RWPE2 (cell line): Measurements from ENCODE around the gene IRAK3.

ENCODE experiments used
- ATAC-seq: fragments of 200-7000 bp; cut with Tn5 transposase; 3 replicates; pipeline ENCODE4 v1.9.1; 2021; ENCODE audit warnings: low read depth
- DNase-seq: peaks from one replicate; pipeline ENCODE4 v3.0.0-alpha.2; 2020; ENCODE audit warnings: low spot score
- H3K27ac ChIP-seq: fragments of 450-650 bp; 2 replicates; pipeline ENCODE4 v1.5.1; 2017; ENCODE audit warnings: mild to moderate bottlenecking; ENCODE audit not compliant: poor library complexity, severe bottlenecking
- H3K27me3 ChIP-seq: fragments of 250-450 bp; sonication (Bioruptor Pico); 2 replicates; pipeline ENCODE4 v1.5.1; 2021; ENCODE audit warnings: mild to moderate bottlenecking, moderate library complexity; ENCODE audit not compliant: insufficient read depth, poor library complexity, severe bottlenecking
- H3K36me3 ChIP-seq: fragments of 250-450 bp; sonication (Bioruptor Pico); 2 replicates; pipeline ENCODE4 v1.5.1; 2020; ENCODE audit warnings: low read depth, mild to moderate bottlenecking, moderate library complexity
- H3K4me1 ChIP-seq: fragments of 250-450 bp; sonication (Bioruptor Pico); 2 replicates; pipeline ENCODE4 v1.5.1; 2021; ENCODE audit warnings: mild to moderate bottlenecking, moderate library complexity; ENCODE audit not compliant: insufficient read depth, poor library complexity, severe bottlenecking
- H3K4me3 ChIP-seq: fragments of 250-450 bp; sonication (Bioruptor Pico); 2 replicates; pipeline ENCODE4 v1.5.1; 2021; ENCODE audit warnings: mild to moderate bottlenecking, moderate library complexity; ENCODE audit not compliant: severe bottlenecking
- H3K9me3 ChIP-seq: fragments of 250-450 bp; sonication (Bioruptor Pico); 2 replicates; pipeline ENCODE4 v1.5.1; 2021; ENCODE audit warnings: mild to moderate bottlenecking, moderate library complexity; ENCODE audit not compliant: severe bottlenecking
- TF ChIP-seq, protein P1 (sequence below): fragments of 450-650 bp; IDR thresholded peaks from one replicate; pipeline ENCODE4 v1.5.1; 2017; ENCODE audit warnings: mild to moderate bottlenecking, moderate library complexity; ENCODE audit not compliant: poor library complexity, severe bottlenecking

Gene IRAK3

DNA sequence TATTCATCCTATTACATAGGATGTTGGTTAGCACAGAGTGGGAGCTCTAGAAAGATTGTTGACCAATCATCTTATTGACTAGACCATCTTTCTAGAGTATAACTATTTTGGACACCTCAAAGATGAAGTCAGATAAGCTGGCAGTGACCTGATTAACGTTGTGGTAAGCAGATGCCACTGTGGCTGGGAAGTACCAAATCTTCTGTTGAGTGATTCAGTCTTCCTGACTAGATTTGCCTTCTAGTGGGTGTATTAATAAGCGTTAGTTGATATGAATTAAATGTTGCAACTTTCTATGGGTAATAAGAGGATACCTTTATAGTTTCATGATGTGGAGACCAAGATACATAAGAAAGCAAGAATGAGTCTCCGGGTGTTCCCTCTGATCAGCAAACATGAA lies 62.0 kb downstream of the IRAK3 start:
- no peaks in the 10 kb centered on the region for H3K4me1 ChIP-seq
- H3K4me3 ChIP-seq: no peak overlapping the region
- no peaks in the 10 kb centered on the region for H3K9me3 ChIP-seq
- no peaks in the 10 kb centered on the region for H3K36me3 ChIP-seq
- no peak overlapping the region for H3K27ac ChIP-seq
- TF ChIP-seq, protein P1, sequence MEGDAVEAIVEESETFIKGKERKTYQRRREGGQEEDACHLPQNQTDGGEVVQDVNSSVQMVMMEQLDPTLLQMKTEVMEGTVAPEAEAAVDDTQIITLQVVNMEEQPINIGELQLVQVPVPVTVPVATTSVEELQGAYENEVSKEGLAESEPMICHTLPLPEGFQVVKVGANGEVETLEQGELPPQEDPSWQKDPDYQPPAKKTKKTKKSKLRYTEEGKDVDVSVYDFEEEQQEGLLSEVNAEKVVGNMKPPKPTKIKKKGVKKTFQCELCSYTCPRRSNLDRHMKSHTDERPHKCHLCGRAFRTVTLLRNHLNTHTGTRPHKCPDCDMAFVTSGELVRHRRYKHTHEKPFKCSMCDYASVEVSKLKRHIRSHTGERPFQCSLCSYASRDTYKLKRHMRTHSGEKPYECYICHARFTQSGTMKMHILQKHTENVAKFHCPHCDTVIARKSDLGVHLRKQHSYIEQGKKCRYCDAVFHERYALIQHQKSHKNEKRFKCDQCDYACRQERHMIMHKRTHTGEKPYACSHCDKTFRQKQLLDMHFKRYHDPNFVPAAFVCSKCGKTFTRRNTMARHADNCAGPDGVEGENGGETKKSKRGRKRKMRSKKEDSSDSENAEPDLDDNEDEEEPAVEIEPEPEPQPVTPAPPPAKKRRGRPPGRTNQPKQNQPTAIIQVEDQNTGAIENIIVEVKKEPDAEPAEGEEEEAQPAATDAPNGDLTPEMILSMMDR: no peak
- ATAC-seq: no peak
- DNase-seq: no peak
- H3K27me3 ChIP-seq: peaks cover 10% of the 10 kb centered on the region

DNA sequence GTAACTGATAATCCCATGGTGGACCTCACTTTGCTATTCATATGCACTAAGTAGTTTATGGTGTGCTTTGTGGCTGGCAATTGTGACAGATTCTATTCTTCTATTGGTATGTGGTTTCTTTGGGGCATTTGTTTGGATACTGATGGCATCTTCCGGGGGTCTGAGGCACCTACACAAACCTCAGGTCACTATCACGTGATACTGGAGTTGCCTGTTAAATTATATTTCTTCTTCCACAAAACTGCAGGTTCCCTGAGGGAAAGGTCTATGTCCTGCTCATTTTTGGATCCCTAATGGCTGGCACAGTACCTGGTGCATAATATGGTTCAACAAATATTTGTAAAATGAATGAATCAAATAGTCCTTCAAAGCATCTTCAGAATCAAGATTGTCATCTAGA lies 63.8 kb downstream of the IRAK3 start:
- H3K27me3 ChIP-seq: peaks cover 10% of the 10 kb centered on the region
- no peaks in the 10 kb centered on the region for H3K9me3 ChIP-seq

DNA sequence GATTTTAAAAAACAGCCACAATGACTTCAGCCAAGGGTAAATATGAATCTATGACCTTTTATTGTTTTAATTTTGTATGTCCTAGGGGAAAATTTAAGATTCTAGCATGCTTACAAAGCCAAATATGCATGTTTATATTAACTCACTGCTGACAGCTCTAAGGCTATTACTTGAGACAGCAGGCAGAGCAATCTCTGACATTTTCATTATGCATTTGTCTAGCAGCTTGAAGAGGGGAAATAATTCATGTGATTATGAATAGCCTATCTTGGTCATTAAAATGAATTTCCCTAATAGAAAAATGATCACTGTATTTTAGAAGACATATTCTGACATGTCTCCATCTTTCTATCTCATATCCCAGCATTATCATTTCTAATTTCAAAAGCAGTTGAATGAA lies 66.7 kb downstream of the IRAK3 start:
- TF ChIP-seq, protein P1: no peak
- no peaks in the 10 kb centered on the region for H3K4me1 ChIP-seq
- DNase-seq (no peak), ATAC-seq (no peak)
- no peak overlapping the region for H3K4me3 ChIP-seq
- peaks cover 10% of the 10 kb centered on the region for H3K27me3 ChIP-seq
- H3K36me3 ChIP-seq: no peaks in the 10 kb centered on the region
- H3K27ac ChIP-seq: no peak overlapping the region
- H3K9me3 ChIP-seq: no peaks in the 10 kb centered on the region

More for the DNA sequence above, 63.8 kb downstream of the IRAK3 start:
- H3K4me1 ChIP-seq: no peaks in the 10 kb centered on the region
- no peak overlapping the region for H3K27ac ChIP-seq
- DNase-seq (no peak), ATAC-seq (no peak)
- H3K36me3 ChIP-seq: no peaks in the 10 kb centered on the region
- TF ChIP-seq, protein P1: no peak
- no peak overlapping the region for H3K4me3 ChIP-seq

DNA sequence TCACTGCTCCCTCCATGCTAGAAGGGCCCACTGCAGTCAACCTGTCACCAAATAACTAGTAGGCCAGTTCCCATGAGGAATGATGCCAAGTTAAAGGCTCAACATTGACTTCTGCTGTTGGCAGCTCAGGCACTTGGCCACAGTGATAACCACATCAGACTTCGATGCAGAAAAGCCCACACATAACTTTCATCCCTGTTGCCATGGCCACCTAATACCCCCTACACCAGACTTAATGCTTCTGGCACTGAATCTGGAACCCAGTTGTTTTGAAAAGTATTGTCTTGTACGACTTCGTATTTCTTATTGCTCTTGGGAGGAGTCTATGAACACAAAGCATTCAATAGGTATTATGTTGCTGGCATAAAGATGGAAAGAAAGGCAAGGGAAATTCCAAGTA lies 69.0 kb downstream of the IRAK3 start:
- no peak overlapping the region for H3K27ac ChIP-seq
- DNase-seq (no peak), ATAC-seq (no peak)
- H3K4me3 ChIP-seq: no peak overlapping the region
- H3K9me3 ChIP-seq: no peaks in the 10 kb centered on the region
- TF ChIP-seq, protein P1: no peak
- H3K27me3 ChIP-seq: peaks cover 10% of the 10 kb centered on the region
- no peaks in the 10 kb centered on the region for H3K36me3 ChIP-seq
- no peaks in the 10 kb centered on the region for H3K4me1 ChIP-seq

DNA sequence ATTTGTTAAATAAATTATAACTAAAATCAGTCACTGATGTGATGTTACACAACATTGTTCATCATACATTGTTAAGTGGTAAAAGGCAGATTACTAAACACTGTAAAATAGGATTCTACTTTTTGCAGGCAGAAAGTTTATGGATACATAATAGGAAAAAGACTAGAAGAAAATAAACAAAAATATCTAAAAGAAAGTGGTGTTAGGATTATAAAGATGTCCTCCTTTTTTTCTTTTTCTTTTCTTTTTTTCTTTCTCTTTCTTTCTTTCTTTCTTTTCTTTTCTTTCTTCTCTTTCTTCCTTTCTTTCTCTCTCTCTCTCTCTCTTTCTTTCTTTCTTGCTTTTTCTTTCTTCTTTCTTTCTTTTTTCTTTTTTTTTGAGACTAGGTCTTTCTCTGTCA lies 73.7 kb downstream of the IRAK3 start:
- TF ChIP-seq, protein P1: no peak
- Histone ChIP-seq H3K9me3 (no peaks in the 10 kb centered on the region), H3K27me3 (no peaks in the 10 kb centered on the region), H3K27ac (no peak overlapping the region), H3K4me3 (no peak overlapping the region), H3K36me3 (no peaks in the 10 kb centered on the region), H3K4me1 (no peaks in the 10 kb centered on the region)
- no peak for DNase-seq
- no peak for ATAC-seq
